ENCODE results near the gene NOTCH1.

DNA sequence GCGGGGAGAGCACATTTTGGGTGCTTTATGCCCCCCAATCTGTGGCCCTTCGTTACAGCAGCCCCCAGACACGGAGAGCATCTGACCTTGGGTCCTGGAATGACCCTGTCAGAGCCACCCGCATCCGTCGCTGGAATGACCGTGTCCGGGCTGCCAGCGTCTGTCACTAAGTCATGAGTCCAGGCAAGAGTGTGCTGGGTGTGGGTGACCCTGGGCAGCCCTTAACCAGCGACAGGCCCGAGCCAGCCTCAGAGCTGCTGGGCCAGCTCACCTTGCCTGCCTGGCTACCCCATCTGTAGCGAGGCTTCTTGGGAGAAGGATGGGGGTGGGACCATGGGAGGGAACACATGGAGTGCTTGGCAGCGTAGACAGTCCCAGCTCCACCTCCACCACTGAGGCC lies 46.8 kb upstream of the NOTCH1 start:
- TF ChIP-seq, protein P1, sequence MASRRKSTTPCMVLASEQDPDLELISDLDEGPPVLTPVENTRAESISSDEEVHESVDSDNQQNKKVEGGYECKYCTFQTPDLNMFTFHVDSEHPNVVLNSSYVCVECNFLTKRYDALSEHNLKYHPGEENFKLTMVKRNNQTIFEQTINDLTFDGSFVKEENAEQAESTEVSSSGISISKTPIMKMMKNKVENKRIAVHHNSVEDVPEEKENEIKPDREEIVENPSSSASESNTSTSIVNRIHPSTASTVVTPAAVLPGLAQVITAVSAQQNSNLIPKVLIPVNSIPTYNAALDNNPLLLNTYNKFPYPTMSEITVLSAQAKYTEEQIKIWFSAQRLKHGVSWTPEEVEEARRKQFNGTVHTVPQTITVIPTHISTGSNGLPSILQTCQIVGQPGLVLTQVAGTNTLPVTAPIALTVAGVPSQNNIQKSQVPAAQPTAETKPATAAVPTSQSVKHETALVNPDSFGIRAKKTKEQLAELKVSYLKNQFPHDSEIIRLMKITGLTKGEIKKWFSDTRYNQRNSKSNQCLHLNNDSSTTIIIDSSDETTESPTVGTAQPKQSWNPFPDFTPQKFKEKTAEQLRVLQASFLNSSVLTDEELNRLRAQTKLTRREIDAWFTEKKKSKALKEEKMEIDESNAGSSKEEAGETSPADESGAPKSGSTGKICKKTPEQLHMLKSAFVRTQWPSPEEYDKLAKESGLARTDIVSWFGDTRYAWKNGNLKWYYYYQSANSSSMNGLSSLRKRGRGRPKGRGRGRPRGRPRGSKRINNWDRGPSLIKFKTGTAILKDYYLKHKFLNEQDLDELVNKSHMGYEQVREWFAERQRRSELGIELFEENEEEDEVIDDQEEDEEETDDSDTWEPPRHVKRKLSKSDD (CRISPR knock-in tag; IDR thresholded peaks at IDR 0.05; ENCODE audit: low read depth), result no peak
- TF ChIP-seq CEBPB (IDR thresholded peaks at IDR 0.05; ENCODE audit: borderline replicate concordance, low read depth, low read length), result no peak
